Inflammatory macrophage treated with lipopolysaccharide for 1 hour (primary cell): ENCODE results near the gene ZC3H7A.

ENCODE experiments used
- DNase-seq, 2 donors: peaks; one replicate each; pipeline ENCODE4 v3.0.0-alpha.2; 2020 to 2022

Gene ZC3H7A

GRCh38 chr16:11768849-11769248 lies 28.2 kb downstream of the ZC3H7A start:
- peak; percentile 41 to 48 for DNase-seq

- DNase-seq: no peak
Measured at GRCh38 chr16:11762431-11762830, 34.6 kb downstream of the ZC3H7A start.

- DNase-seq: peak in 1 of 2 donors; percentile 44
Measured at GRCh38 chr16:11759997-11760396, 37.1 kb downstream of the ZC3H7A start.

GRCh38 chr16:11759163-11759834 lies 37.8 kb downstream of the ZC3H7A start:
- DNase-seq: no peak

GRCh38 chr16:11757671-11758545 lies 39.1 kb downstream of the ZC3H7A start:
- DNase-seq: no peak

GRCh38 chr16:11756248-11756647 lies 40.8 kb downstream of the ZC3H7A start:
- no peak for DNase-seq

GRCh38 chr16:11755022-11755760 lies 41.9 kb downstream of the ZC3H7A start:
- DNase-seq: no peak

GRCh38 chr16:11752856-11753255 lies 44.2 kb downstream of the ZC3H7A start:
- DNase-seq: no peak

- peak in 1 of 2 donors; percentile 28 for DNase-seq
Measured at GRCh38 chr16:11750056-11750455, 47.0 kb downstream of the ZC3H7A start.

GRCh38 chr16:11748404-11749254 lies 48.4 kb downstream of the ZC3H7A start:
- no peak for DNase-seq

GRCh38 chr16:11747949-11748403 lies 49.1 kb downstream of the ZC3H7A start:
- DNase-seq: no peak

GRCh38 chr16:11744075-11744470 lies 53.0 kb downstream of the ZC3H7A start:
- DNase-seq: no peak

- peak; percentile 96 to 98 for DNase-seq
Measured at GRCh38 chr16:11743308-11744074, 53.6 kb downstream of the ZC3H7A start.

GRCh38 chr16:11742536-11743307 lies 54.3 kb downstream of the ZC3H7A start, which contains the start of gene TXNDC11:
TXNDC11 (minus strand) TSS chr16:11742857; CDS start chr16:11742730, 127 bp downstream.
- peak; percentile 98 to 100 for DNase-seq

GRCh38 chr16:11742093-11742535 lies 54.9 kb downstream of the ZC3H7A start:
- DNase-seq: peak in 1 of 2 donors; percentile 31

- DNase-seq: no peak
Measured at GRCh38 chr16:11740567-11740966, 56.5 kb downstream of the ZC3H7A start.

- no peak for DNase-seq
Measured at GRCh38 chr16:11738742-11739544, 58.1 kb downstream of the ZC3H7A start.

- no peak for DNase-seq
Measured at GRCh38 chr16:11737713-11738112, 59.3 kb downstream of the ZC3H7A start.

- no peak for DNase-seq
Measured at GRCh38 chr16:11736903-11737302, 60.2 kb downstream of the ZC3H7A start.

- no peak for DNase-seq
Measured at GRCh38 chr16:11735787-11736186, 61.3 kb downstream of the ZC3H7A start.
